GM21717 (cell line): ENCODE results near the gene PIK3C2B.
A peak's percentile ranks its signal among the peaks of the same experiment; 100 is the strongest.
"Not testable (repeated sequence)": the region's sequence is repeated elsewhere in the genome, so short reads cannot be mapped to it uniquely, and the experiment has no call there.

ENCODE experiments used
- ATAC-seq: cut with Tn5 transposase; IDR thresholded peaks from one replicate; pipeline ENCODE4 v1.9.1; 2021; ENCODE audit warnings: mild to moderate bottlenecking, moderate library complexity; ENCODE audit not compliant: unreplicated experiment

Gene PIK3C2B, protein sequence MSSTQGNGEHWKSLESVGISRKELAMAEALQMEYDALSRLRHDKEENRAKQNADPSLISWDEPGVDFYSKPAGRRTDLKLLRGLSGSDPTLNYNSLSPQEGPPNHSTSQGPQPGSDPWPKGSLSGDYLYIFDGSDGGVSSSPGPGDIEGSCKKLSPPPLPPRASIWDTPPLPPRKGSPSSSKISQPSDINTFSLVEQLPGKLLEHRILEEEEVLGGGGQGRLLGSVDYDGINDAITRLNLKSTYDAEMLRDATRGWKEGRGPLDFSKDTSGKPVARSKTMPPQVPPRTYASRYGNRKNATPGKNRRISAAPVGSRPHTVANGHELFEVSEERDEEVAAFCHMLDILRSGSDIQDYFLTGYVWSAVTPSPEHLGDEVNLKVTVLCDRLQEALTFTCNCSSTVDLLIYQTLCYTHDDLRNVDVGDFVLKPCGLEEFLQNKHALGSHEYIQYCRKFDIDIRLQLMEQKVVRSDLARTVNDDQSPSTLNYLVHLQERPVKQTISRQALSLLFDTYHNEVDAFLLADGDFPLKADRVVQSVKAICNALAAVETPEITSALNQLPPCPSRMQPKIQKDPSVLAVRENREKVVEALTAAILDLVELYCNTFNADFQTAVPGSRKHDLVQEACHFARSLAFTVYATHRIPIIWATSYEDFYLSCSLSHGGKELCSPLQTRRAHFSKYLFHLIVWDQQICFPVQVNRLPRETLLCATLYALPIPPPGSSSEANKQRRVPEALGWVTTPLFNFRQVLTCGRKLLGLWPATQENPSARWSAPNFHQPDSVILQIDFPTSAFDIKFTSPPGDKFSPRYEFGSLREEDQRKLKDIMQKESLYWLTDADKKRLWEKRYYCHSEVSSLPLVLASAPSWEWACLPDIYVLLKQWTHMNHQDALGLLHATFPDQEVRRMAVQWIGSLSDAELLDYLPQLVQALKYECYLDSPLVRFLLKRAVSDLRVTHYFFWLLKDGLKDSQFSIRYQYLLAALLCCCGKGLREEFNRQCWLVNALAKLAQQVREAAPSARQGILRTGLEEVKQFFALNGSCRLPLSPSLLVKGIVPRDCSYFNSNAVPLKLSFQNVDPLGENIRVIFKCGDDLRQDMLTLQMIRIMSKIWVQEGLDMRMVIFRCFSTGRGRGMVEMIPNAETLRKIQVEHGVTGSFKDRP (N-terminal part only)

DNA sequence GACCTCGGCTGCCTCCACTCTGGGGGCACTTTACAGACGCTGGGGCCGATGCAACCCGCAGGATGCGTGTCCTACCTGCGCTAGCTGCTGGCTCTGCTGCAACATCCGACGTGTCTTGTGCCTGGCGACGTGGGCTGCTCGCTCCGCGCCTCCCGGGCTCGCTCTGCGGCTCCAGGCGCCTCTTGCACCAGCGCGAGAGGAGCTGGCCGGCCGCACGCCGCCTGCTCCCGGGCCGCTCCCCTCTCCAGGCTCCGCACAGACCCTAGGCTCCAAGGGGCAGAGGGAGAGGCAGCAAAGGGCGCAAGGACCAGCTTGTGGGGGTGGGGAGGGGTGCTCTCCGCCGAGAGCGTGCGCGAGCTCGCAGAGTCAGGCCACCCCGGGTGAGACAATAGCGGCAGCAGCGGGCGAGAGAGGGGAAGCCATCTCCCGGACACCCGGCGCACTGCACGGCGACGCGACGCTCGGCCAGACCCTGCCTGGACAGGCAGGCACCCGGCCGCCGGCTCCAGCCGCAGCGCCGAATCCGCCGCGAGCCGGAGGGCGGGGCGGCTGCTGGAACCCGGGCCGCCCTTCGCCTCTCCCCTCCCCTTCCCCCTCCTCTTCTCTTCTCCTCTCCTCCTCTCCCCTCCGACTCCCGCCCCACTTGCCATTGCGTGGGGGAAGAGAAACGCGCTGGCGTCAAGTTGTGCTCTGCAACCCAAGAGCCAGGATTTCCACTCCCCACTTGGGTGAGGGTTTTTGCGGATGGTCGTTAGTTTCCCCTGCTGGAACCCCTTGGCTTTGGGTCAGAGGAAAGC is at the start of gene PIK3C2B:
PIK3C2B (minus strand) TSS at position 525 of the 797 bp plus-strand sequence. CDS start 25,003 bp downstream, outside the sequence.
- peak; percentile 78 for ATAC-seq

DNA sequence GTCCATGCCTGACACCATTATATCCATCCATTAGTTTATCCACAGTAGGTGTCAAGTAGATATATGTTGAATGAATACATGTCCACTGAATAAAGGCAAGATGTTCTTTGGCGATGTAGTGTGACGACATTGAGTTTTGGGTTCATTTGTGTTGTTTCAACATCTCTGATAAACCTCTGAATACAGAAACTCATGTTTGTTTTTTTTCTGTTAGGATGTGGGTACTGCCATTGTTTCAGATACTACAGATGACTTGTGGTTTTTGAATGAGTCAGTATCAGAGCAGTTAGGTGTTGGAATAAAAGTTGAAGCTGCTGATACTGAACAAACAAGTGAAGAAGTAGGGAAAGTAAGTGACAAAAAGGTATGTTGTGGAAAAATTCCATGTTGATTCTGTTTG is 49.7 kb upstream of the PIK3C2B start:
- ATAC-seq, result peak; percentile 42

DNA sequence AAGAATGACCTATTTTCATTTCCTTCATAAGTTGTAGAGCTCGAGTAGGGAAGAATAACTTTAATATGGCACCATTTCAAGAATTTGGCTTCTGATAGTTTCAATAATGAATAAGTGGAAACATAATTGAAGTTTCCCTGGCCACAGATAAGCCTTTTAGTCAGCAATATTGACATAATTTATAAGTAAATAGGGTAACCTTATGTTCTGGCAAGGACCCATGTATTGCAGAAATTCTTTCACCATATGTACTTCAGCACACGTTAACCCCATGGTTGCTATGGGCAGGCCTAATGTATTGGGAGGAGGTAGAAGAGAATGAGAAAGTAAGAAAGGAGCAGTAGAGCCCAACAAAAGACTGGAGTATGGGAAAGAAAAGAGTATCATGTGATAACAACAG is 47.0 kb upstream of the PIK3C2B start:
- no peak for ATAC-seq

DNA sequence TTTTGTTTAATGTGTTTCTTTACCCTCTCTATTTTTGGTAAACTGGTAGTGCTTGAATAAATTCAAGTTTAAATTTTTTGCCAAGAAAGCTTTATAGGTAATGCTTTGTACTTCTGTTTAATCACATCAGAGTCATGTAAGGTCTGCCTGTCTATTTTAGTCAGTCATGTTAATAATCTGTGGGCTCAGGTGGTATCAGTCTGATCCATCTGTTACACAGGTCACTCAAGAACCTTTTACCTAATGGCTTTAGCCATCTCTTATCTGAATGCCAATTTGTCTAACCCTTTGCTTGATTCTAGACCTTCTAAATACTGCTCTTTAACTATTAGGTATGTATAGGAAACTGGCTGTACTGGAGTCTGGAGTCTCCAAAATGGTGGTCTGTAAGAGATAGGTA is 38.2 kb upstream of the PIK3C2B start:
- ATAC-seq, result no peak

DNA sequence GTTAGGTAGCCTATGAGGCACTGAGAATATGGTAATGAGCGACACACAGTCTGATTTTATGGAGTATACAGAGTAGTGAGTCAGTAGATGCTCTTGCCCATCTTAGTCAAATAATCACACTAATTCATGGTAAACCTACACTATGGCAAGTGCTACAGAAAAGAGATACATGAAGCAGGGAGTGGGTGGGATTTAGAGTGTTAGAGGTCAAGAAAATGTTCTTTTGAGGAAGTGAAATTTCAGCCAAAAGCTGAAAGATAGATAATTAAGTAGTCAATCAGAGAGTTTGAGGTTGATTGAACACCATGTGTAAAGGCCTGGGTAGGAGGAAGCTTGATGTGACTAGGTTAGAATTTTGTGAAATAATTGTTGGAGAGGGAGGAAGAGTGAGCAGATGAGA is 36.3 kb upstream of the PIK3C2B start:
- ATAC-seq, result peak; percentile 75

DNA sequence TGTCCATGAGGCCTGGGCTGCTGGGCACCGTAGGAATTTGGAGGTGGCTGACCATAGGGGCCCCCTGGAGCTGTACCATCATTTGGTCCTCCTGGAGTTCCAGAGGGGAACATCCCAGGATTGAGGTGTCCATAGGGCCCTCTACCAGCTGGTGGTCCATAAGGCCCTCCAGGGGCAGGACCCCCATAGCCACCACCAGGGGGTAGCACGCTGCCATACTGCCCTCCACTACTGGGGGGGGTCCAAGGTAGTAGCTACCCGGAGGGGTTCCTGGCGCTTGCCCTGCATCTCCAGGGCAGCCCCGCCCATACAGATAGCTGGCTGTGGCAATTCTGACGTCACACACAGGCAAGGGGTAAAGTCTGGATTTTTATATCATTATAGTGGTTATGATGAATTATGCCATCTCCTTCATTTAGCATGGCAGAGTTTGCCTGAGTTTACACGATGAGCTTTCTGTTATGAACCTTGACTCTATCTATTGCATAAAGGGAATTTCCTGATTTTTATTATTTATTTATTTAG is 34.8 kb upstream of the PIK3C2B start:
- ATAC-seq, result no peak

DNA sequence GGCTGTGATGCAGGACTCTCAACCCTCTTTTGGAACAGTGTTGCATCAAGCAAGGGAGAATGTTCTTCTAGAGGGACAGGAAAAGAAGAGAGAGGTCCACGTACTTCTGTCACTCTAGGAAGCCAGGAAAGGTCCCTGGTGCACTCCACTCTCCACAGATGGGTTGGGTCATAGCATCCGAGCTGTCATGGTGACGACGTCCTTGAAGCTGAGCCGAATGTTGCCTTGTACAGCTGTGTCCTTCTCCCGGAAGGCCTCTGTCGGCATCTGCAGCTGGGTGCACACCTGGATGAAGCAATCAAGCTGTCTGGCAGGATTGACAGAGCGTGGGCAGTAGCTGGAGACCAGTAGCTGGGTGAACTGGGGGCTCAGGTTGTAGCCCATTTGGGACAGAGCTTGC is 34.1 kb upstream of the PIK3C2B start:
- ATAC-seq, result no peak

DNA sequence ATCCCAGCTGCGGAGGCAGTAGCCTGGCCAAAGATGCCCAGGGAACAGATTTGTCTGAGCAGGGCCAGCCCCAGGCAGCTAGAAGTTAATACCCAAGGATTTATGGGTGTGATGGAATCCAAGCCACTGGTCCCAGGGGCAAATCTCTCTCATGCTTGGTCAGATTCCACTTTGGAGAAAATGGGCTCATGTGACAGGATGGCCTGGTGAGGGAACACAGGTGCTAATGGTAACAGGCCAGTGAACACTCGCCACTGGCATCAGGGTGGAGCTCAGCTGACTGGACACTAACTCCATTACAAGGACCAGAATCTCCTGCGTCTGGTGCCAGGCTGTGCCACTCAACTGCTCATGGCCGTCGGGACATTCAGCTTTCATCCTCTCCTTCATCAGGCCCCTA is 33.6 kb upstream of the PIK3C2B start:
- no peak for ATAC-seq

DNA sequence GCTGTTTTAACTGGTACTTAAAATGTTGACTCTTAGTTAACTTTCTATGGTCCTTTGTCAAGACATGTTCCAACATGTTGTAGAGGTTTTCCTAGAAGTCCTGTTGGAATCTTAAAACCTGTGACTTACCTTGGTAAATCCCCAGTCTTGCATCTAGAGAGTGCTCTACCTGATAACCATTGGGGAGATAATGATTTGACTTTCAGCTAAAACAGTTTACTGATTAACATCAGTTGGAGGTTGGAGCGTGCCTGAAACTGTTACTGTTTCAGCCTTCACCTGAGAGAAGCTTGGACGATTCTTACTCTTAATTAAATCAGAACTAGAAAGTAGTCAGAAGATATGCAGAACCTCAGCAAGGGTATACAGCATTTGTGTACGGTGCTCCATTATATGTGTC is 30.4 kb upstream of the PIK3C2B start:
- no peak for ATAC-seq

DNA sequence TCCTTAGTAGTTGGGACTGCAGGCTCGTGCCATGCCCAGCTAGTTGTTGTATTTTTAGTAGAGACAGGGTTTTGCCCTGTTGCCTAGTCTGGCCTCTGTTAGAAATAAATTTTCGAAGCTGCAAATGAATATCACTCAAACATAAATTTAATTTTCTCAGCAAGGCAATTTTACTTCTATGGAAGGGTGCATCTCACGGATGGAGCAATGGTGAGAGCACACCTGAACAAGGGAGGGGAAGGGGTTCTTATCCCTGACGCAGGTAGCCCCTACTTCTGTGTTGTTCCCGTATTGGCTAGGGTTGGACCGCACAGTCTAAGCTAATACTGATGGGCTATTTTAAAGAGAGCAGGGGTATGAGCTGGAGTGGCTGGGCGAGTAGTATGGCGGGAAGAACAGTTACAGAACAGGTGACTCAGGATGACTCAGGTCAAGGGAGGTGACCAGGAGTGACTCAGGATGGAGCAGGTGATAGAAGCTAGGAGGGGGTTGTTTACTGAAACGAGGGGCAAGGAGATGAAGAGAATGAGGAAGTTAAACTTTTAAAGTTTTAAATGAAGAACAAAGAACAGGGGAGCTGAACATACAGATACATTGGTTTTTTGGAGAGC is 29.1 kb upstream of the PIK3C2B start:
- ATAC-seq, result no peak

DNA sequence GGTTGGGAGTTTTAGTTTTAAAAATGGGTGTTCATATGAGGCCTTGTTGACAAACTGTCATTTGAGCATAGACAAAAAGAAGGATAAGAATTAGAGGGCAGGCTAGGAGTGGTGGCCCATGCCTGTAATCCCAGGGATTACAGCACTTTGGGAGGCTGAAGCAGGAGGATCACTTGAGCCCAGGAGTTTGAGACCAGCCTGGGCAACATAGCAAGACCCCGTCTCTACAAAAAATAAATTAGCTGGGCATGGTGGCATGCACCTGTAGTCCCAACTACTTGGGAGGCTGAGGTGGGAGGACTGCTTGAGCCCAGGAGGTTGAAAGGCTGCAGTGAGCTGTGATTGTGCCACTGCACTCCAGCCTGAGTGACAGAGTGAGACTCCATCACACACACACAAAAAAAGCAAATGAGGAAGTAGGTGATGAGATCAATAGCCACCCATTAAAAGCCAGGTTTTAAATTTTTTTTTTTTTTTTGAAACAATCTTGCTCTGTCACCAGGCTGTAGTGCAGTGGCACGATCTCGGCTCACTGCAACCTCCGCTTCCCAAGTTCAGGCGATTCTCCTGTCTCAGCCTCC is 27.4 kb upstream of the PIK3C2B start:
- not testable (repeated sequence) for ATAC-seq

DNA sequence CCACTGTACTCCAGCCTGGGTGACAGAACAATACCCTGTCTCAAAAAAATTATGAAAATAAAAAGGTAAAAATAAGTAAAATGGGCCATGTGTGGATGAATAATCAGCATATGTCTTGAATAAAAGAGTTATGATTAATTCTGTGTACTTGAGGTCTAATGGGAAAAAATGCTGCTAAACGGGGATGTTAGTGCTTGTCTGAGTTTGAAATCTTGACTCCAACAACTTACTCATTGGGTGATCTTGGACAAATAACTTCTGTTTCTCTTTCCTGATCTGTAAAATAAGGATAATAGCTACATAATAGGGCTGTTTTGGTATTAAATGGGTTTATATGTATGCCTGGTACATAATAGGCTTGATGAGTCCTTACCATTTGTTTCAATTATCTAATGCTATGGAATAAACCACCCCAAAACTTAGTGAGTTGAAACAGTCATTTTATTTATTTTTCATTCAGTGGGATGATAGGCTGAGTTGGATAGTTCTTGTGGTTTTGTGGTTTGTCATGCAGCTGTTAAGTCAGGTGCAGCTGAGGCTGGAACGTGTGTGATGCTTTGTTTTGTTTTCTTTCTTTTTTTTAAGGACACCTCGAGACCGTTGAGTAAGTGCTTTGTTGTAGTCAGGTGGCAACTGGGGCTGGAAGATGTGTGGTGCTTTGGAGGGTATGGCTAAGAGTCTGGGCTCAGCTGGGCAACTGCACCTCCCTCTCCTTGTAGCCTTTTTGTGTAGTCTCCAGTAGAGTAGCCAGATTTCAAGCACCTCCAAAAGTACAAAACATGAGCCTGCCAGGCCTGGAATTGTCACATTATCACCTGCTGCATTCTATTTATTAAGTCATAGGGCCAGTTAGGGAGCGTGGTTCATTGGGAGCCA is 26.5 kb upstream of the PIK3C2B start:
- ATAC-seq, result peak; percentile 51

DNA sequence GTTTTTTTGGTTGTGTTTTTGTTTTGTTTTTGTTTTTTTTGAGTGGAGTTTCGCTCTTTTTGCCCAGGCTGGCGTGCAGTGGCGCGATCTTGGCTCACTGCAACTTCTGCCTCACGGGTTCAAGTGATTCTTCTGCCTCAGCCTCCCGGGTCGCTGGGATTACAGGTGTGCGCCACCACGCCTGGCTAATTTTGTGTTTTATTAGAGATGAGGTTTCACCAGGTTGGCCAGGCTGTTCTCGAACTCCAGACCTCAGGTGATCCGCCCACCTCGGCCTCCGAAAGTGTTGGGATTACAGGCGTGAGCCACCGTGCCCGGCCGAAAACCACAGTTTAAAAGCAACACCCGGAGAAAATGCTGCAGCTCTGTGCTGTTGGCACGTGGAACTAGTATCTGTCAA is 22.8 kb upstream of the PIK3C2B start:
- not testable (repeated sequence) for ATAC-seq

DNA sequence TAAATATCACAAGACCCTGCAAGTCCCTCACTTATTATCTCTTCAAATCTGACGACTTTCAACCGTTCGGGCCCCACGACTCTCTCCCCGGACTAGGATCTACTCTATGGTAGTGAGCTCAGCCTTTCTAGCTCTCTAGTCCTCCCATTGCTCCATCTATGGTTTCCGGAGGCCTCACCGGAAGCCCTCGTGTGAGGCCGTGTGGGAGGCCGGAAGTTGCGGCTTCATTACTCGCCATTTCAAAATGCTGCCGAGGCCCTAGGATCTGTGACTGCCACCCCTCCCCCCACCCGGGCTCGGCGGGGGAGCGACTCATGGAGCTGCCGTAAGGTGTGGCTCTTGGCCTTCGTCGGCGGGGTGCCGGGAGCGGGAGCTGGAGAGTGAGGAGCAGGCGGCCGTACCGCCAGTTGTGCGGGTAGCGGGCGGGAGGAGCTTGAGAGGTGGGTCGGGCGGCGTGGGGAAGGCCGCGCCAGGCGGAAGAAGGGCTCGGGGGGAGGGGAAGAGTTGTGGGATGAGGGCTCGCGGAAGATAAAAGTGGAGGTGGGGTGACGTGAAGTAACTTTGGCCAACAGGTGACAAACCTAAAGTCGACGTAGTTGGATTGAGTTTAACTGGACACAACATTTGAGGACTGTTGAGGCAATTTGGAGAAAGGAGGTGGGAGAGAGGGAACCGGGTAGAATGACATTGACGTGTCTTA is 21.7 kb upstream of the PIK3C2B start, which contains the start of gene MDM4:
MDM4 (plus strand) TSS at position 227 of the 700 bp plus-strand sequence. CDS start 9,113 bp downstream, outside the sequence.
- ATAC-seq, result peak; percentile 72

DNA sequence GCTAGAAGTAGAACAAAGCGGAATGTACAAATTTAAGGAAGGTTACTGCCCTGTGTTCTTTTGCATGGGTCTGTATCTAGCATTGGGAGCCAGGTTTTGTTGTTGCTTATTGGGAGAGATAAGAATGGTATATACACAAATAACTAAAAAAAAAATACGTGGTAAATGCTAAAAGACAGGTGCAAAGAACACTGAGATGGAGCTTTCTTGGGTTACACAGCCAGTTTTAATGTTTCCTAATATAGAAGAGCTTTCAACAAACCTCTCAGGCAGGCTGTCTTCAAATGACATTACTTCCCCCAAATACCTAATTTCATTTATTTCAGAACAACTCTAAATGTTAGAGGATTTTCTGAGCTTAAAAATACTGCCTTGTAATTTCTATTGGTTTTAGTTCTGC is 20.2 kb upstream of the PIK3C2B start:
- ATAC-seq, result no peak

DNA sequence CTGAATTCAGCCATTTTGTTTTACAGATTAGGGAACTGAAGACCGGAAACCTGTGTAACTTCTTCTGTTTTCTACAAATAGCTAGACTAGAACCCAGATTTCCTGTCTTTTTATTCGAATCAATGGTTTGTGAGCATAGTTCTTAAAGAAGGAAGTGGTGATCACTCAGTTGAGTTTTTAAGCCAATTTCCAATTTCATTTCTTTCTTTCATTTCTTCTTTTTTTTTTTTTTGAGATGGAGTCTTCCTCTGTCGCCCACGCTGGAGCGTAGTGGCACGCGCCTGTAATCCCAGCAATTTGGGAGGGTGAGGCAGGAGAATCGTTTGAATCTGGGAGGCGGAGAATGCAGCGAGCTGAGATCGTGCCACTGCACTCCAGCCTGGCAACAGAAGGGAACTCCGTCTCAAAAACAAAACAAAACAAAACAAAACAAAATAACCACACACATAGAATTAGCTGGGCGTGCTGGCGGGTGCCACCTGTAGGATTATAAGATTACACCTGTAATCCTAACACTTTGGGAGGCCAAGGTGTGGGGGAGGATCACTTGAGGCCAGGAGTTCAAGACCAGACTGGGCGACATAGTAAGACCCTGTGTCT is 18.6 kb upstream of the PIK3C2B start:
- ATAC-seq, result no peak

DNA sequence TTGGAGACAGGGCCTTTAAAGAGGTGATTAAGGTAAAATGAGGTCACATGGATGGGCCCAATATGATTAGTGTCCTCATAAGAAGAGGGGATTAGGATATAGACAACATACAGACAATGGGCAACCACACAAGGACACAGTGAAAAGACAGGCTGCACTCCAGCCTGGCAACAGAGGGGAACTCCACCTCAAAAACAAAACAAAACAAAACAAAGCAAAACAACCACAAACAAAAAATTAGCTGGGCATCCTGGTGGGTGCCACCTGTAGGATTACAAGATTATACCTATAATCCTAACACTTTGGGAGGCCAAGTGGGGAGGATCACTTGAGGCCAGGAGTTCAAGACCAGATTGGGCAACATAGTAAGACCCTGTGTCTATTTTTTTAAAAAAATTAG is 16.8 kb upstream of the PIK3C2B start:
- no peak for ATAC-seq
